ENCODE data around the gene ZNF385A.

GRCh38 chr12:54389607-54390175 is 5.2 kb upstream of the ZNF385A start:
- TF ChIP-seq CTCF (IDR thresholded peaks at IDR 0.05; ENCODE audit: poor library complexity, severe bottlenecking) (no peak), SMC3 (conservative IDR thresholded peaks at IDR 0.05; ENCODE audit: poor library complexity) (no peak), EZH2 (IDR thresholded peaks at IDR 0.05; ENCODE audit: borderline replicate concordance, insufficient read depth, low read length, poor library complexity, severe bottlenecking) (no peak), POLR2AphosphoS5 (IDR thresholded peaks at IDR 0.05) (no peak)
